Liver (tissue), 9 donors: ENCODE measurements around the gene RNASE8. TPM values are rescaled to one million over a fixed set of nuclear protein-coding genes. Genes with fewer than 3 reads are reported as not detected.

Experiments
- DNase-seq: peaks from one replicate; pipeline ENCODE4 v3.0.0-alpha.2; 2017; ENCODE audit warnings: low spot score
- H3K27ac ChIP-seq, 2 donors: one replicate each; pipeline ENCODE4 v1.7.0; 2013; ENCODE audit warnings: inconsistent platforms in 2 of 2, low read length in 2 of 2, control low read depth in 1 of 2, low read depth in 1 of 2, mild to moderate bottlenecking in 1 of 2
- H3K27me3 ChIP-seq, 4 donors: one replicate each; pipeline versions ENCODE4 v1.6.1 to v1.7.0; 2013; ENCODE audit warnings: low read length in 3 of 4, inconsistent platforms in 1 of 4, mild to moderate bottlenecking in 1 of 4, moderate library complexity in 1 of 4; ENCODE audit not compliant: control insufficient read depth in 4 of 4, insufficient read depth in 4 of 4
- H3K36me3 ChIP-seq, 4 donors: one replicate each; pipeline versions ENCODE4 v1.6.1 to v1.7.0; 2013; ENCODE audit warnings: low read length in 3 of 4, mild to moderate bottlenecking in 3 of 4, low read depth in 1 of 4, moderate library complexity in 1 of 4; ENCODE audit not compliant: control insufficient read depth in 4 of 4, insufficient read depth in 3 of 4
- H3K4me1 ChIP-seq, 4 donors: one replicate each; pipeline versions ENCODE4 v1.6.1 to v1.7.0; 2013; ENCODE audit warnings: low read length in 3 of 4, mild to moderate bottlenecking in 3 of 4, moderate library complexity in 1 of 4; ENCODE audit not compliant: control insufficient read depth in 4 of 4, insufficient read depth in 4 of 4
- H3K4me3 ChIP-seq, 3 donors: one replicate each; pipeline versions ENCODE4 v1.6.1 to v1.7.0; 2013; ENCODE audit warnings: low read length in 3 of 3, control low read depth in 1 of 3, low read depth in 1 of 3, mild to moderate bottlenecking in 1 of 3
- H3K9ac ChIP-seq, 2 donors: one replicate each; pipeline ENCODE4 v1.7.0; 2013; ENCODE audit warnings: low read length in 2 of 2, mild to moderate bottlenecking in 2 of 2, moderate library complexity in 2 of 2, control low read depth in 1 of 2, low read depth in 1 of 2
- H3K9me3 ChIP-seq, 4 donors: one replicate each; pipeline versions ENCODE4 v1.6.1 to v1.7.0; 2013; ENCODE audit warnings: low read length in 3 of 4; ENCODE audit not compliant: control insufficient read depth in 4 of 4
- EGR1 ChIP-seq, 2 donors: IDR thresholded peaks; 2 replicates each; pipeline ENCODE4 v1.6.1; 2016 to 2018; ENCODE audit warnings: antibody characterized with exemption in 2 of 2, low read depth in 2 of 2
- FOXA1 ChIP-seq: IDR thresholded peaks from 2 replicates; pipeline ENCODE4 v1.6.1; 2016; ENCODE audit warnings: antibody characterized with exemption
- FOXA2 ChIP-seq: IDR thresholded peaks from 2 replicates; pipeline ENCODE4 v1.6.1; 2016; ENCODE audit warnings: antibody characterized with exemption
- GABPA ChIP-seq, 2 donors: IDR thresholded peaks in 1 of 2; conservative IDR thresholded peaks in 1 of 2; 2 replicates each; pipeline ENCODE4 v1.6.1; 2016; ENCODE audit warnings: antibody characterized with exemption in 2 of 2, mild to moderate bottlenecking in 1 of 2, moderate library complexity in 1 of 2
- HNF4A ChIP-seq, 2 donors: conservative IDR thresholded peaks; 2 replicates each; pipeline ENCODE4 v1.6.1; 2016; ENCODE audit warnings: antibody characterized with exemption in 2 of 2, mild to moderate bottlenecking in 2 of 2
- HNF4G ChIP-seq: IDR thresholded peaks from 2 replicates; pipeline ENCODE4 v1.6.1; 2016; ENCODE audit warnings: antibody characterized with exemption
- JUND ChIP-seq, 2 donors: IDR thresholded peaks; 2 replicates each; pipeline ENCODE4 v1.6.1; 2016; ENCODE audit warnings: antibody characterized with exemption in 2 of 2
- NR2F2 ChIP-seq: IDR thresholded peaks from 2 replicates; pipeline ENCODE4 v1.6.1; 2016; ENCODE audit warnings: antibody characterized with exemption
- RAD21 ChIP-seq, 2 donors: IDR thresholded peaks; 2 replicates each; pipeline ENCODE4 v1.6.1; 2016; ENCODE audit warnings: antibody characterized with exemption in 2 of 2, mild to moderate bottlenecking in 2 of 2
- RXRA ChIP-seq, 2 donors: IDR thresholded peaks; 2 replicates each; pipeline ENCODE4 v1.6.1; 2017 to 2018; ENCODE audit warnings: antibody characterized with exemption in 2 of 2, mild to moderate bottlenecking in 1 of 2
- SP1 ChIP-seq: IDR thresholded peaks from 2 replicates; pipeline ENCODE4 v1.6.1; 2018; ENCODE audit warnings: antibody characterized with exemption, mild to moderate bottlenecking
- TAF1 ChIP-seq: conservative IDR thresholded peaks from 2 replicates; pipeline ENCODE4 v1.6.1; 2016; ENCODE audit warnings: antibody characterized with exemption, mild to moderate bottlenecking
- YY1 ChIP-seq: IDR thresholded peaks from 2 replicates; pipeline ENCODE4 v1.6.1; 2016; ENCODE audit warnings: antibody characterized with exemption, mild to moderate bottlenecking
- WGBS: extraction: QIAGEN DNeasy Blood & Tissue Kit; methylation state at CpG from one replicate; pipeline ENCODE4 v1.1.7; 2013; 5-methylcytosine and 5-hydroxymethylcytosine counted together
- polyA plus RNA-seq, 2 donors: library from polyadenylated mRNA; stranded (reverse) in 1 of 2; unstranded in 1 of 2; fragments of 200-250 nt in 1 of 2; fragments of >200 nt in 1 of 2; fragmentation: Nextera tagmentation in 1 of 2; extraction: Ambion mirVana in 1 of 2; gene quantifications; one replicate each; pipeline versions ENCODE4 v1.2.1 to v1.2.3, GENCODE V29; 2013 to 2015
- total RNA-seq, 2 donors: library from RNA; depleted of rRNA; stranded (reverse); fragments of >200 nt; gene quantifications; one replicate each; pipeline ENCODE4 v1.2.3, GENCODE V29; 2014
- TF ChIP-seq, protein P1 (sequence below): IDR thresholded peaks from 2 replicates; pipeline ENCODE4 v1.6.1; 2016; ENCODE audit warnings: antibody characterized with exemption
- TF ChIP-seq, protein P2 (sequence below): fragments of 150-350 bp; IDR thresholded peaks from 2 replicates; pipeline ENCODE4 v1.5.1; 2017; ENCODE audit warnings: improper control_type of control experiment, low read depth, low read length; ENCODE audit not compliant: missing input control
- TF ChIP-seq, protein P3 (sequence below): IDR thresholded peaks from 2 replicates; pipeline ENCODE4 v1.6.1; 2016; ENCODE audit warnings: antibody characterized with exemption
- TF ChIP-seq, protein P4 (sequence below): IDR thresholded peaks from 2 replicates; pipeline ENCODE4 v1.6.1; 2016; ENCODE audit warnings: antibody characterized with exemption
- TF ChIP-seq, protein P5 (sequence below): IDR thresholded peaks from 2 replicates; pipeline ENCODE4 v1.6.1; 2016; ENCODE audit warnings: antibody characterized with exemption, mild to moderate bottlenecking
- donor health status: healthy.
- donor health status: healthy.
- donor health status: healthy.
- donor health status: healthy.
- donor health status: healthy.

RNASE8 gene
- total and polyA plus RNA-seq, 4 donors: not detected

DNA sequence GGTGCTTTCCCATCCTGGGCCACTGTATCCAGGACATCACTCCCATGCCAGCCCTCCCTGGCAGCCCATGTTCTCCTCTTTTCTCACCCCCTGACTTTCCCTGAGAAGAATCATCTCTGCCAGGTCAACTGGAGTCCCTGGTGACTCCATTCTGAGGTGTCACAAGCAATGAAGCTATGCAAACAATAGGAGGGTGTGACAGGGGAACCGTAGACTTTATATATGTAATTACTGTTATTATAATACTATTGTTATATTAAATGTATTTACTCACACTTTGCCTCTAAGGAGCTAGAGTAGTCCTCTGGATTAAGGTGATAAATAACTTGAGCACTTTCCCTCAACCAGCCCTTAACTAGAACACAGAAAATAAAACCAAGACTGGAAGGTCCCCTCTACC lies 31.6 kb downstream of the RNASE8 start:
- H3K27ac ChIP-seq: no peak overlapping the region
- H3K27me3 ChIP-seq: no peaks in the 10 kb centered on the region
- TF ChIP-seq JUND (IDR thresholded peaks at IDR 0.05): no peak
- TF ChIP-seq, protein P1, sequence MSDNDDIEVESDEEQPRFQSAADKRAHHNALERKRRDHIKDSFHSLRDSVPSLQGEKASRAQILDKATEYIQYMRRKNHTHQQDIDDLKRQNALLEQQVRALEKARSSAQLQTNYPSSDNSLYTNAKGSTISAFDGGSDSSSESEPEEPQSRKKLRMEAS: no peak
- TF ChIP-seq, protein P2, sequence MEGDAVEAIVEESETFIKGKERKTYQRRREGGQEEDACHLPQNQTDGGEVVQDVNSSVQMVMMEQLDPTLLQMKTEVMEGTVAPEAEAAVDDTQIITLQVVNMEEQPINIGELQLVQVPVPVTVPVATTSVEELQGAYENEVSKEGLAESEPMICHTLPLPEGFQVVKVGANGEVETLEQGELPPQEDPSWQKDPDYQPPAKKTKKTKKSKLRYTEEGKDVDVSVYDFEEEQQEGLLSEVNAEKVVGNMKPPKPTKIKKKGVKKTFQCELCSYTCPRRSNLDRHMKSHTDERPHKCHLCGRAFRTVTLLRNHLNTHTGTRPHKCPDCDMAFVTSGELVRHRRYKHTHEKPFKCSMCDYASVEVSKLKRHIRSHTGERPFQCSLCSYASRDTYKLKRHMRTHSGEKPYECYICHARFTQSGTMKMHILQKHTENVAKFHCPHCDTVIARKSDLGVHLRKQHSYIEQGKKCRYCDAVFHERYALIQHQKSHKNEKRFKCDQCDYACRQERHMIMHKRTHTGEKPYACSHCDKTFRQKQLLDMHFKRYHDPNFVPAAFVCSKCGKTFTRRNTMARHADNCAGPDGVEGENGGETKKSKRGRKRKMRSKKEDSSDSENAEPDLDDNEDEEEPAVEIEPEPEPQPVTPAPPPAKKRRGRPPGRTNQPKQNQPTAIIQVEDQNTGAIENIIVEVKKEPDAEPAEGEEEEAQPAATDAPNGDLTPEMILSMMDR: no peak
- TF ChIP-seq HNF4A (conservative IDR thresholded peaks at IDR 0.05): no peak
- TF ChIP-seq TAF1: no peak
- no peak for TF ChIP-seq RAD21 (IDR thresholded peaks at IDR 0.05)
- no peak for TF ChIP-seq FOXA1
- no peak for TF ChIP-seq NR2F2
- no peak for TF ChIP-seq YY1
- no peak for TF ChIP-seq EGR1 (IDR thresholded peaks at IDR 0.05; ENCODE audit: low read depth in 2 of 2)
- TF ChIP-seq, protein P3, sequence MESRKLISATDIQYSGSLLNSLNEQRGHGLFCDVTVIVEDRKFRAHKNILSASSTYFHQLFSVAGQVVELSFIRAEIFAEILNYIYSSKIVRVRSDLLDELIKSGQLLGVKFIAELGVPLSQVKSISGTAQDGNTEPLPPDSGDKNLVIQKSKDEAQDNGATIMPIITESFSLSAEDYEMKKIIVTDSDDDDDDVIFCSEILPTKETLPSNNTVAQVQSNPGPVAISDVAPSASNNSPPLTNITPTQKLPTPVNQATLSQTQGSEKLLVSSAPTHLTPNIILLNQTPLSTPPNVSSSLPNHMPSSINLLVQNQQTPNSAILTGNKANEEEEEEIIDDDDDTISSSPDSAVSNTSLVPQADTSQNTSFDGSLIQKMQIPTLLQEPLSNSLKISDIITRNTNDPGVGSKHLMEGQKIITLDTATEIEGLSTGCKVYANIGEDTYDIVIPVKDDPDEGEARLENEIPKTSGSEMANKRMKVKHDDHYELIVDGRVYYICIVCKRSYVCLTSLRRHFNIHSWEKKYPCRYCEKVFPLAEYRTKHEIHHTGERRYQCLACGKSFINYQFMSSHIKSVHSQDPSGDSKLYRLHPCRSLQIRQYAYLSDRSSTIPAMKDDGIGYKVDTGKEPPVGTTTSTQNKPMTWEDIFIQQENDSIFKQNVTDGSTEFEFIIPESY: no peak
- no peak for TF ChIP-seq RXRA (IDR thresholded peaks at IDR 0.05)
- TF ChIP-seq, protein P4, sequence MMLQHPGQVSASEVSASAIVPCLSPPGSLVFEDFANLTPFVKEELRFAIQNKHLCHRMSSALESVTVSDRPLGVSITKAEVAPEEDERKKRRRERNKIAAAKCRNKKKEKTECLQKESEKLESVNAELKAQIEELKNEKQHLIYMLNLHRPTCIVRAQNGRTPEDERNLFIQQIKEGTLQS: no peak
- peaks cover 7 to 21% (median 14%) of the 10 kb centered on the region in 4 donors for H3K4me1 ChIP-seq
- WGBS: 76% methylated on average over 1 of the region's 1 CpG
- no peak for DNase-seq
- peaks cover 15 to 34% (median 24%) of the 10 kb centered on the region in 4 donors for H3K36me3 ChIP-seq
- H3K9me3 ChIP-seq: no peaks in the 10 kb centered on the region
- H3K9ac ChIP-seq: no peak overlapping the region
- no peak overlapping the region for H3K4me3 ChIP-seq

DNA sequence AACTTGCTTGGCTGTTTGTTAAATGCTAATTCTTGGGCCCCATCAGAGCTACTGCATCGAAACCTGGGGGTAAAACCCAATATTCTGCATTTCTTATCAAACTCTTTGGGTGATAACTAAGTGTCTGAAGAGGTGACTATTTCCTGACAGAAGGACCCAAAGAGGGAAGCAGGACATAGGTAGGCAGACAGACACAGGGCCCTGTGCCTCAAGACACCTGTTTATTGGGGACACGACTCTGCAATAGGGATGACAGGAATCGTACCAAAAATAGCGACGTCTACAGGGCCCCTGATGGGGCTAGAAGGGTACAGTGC lies 32.2 kb downstream of the RNASE8 start:
- 89% methylated on average over 5 of the region's 5 CpGs for WGBS
- no peaks in the 10 kb centered on the region for H3K27me3 ChIP-seq
- no peaks in the 10 kb centered on the region for H3K9me3 ChIP-seq
- no peak for DNase-seq
- H3K27ac ChIP-seq: no peak overlapping the region
- TF ChIP-seq, protein P1: no peak
- TF ChIP-seq GABPA (IDR thresholded peaks at IDR 0.05 in 1 of 2, conservative IDR thresholded peaks at IDR 0.05 in 1 of 2): no peak
- no peak for TF ChIP-seq HNF4G
- TF ChIP-seq RXRA (IDR thresholded peaks at IDR 0.05): no peak
- TF ChIP-seq YY1: no peak
- no peak for TF ChIP-seq FOXA1
- TF ChIP-seq HNF4A (conservative IDR thresholded peaks at IDR 0.05): no peak
- no peak for TF ChIP-seq NR2F2
- TF ChIP-seq JUND (IDR thresholded peaks at IDR 0.05): no peak
- TF ChIP-seq RAD21 (IDR thresholded peaks at IDR 0.05): no peak
- TF ChIP-seq, protein P4: no peak
- no peak for TF ChIP-seq FOXA2
- no peak for TF ChIP-seq SP1
- no peak for TF ChIP-seq EGR1 (IDR thresholded peaks at IDR 0.05; ENCODE audit: low read depth in 2 of 2)
- TF ChIP-seq, protein P5, sequence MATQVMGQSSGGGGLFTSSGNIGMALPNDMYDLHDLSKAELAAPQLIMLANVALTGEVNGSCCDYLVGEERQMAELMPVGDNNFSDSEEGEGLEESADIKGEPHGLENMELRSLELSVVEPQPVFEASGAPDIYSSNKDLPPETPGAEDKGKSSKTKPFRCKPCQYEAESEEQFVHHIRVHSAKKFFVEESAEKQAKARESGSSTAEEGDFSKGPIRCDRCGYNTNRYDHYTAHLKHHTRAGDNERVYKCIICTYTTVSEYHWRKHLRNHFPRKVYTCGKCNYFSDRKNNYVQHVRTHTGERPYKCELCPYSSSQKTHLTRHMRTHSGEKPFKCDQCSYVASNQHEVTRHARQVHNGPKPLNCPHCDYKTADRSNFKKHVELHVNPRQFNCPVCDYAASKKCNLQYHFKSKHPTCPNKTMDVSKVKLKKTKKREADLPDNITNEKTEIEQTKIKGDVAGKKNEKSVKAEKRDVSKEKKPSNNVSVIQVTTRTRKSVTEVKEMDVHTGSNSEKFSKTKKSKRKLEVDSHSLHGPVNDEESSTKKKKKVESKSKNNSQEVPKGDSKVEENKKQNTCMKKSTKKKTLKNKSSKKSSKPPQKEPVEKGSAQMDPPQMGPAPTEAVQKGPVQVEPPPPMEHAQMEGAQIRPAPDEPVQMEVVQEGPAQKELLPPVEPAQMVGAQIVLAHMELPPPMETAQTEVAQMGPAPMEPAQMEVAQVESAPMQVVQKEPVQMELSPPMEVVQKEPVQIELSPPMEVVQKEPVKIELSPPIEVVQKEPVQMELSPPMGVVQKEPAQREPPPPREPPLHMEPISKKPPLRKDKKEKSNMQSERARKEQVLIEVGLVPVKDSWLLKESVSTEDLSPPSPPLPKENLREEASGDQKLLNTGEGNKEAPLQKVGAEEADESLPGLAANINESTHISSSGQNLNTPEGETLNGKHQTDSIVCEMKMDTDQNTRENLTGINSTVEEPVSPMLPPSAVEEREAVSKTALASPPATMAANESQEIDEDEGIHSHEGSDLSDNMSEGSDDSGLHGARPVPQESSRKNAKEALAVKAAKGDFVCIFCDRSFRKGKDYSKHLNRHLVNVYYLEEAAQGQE: no peak
- TF ChIP-seq TAF1: no peak
- TF ChIP-seq, protein P3: no peak
- TF ChIP-seq, protein P2: no peak
- H3K4me3 ChIP-seq: no peak overlapping the region
- H3K4me1 ChIP-seq: peaks cover 6 to 15% (median 8%) of the 10 kb centered on the region in 4 donors
- H3K9ac ChIP-seq: no peak overlapping the region
- H3K36me3 ChIP-seq: peaks cover 15 to 31% (median 20%) of the 10 kb centered on the region in 4 donors
